HG02885 (cell line): ENCODE results near the gene NGEF.
"Not testable (repeated sequence)": the region's sequence is repeated elsewhere in the genome, so short reads cannot be mapped to it uniquely, and the experiment has no call there.

Experiments
- ATAC-seq: cut with Tn5 transposase; IDR thresholded peaks from one replicate; pipeline ENCODE4 v1.9.1; 2021; ENCODE audit warnings: mild to moderate bottlenecking; ENCODE audit not compliant: unreplicated experiment, poor library complexity

Gene NGEF

DNA sequence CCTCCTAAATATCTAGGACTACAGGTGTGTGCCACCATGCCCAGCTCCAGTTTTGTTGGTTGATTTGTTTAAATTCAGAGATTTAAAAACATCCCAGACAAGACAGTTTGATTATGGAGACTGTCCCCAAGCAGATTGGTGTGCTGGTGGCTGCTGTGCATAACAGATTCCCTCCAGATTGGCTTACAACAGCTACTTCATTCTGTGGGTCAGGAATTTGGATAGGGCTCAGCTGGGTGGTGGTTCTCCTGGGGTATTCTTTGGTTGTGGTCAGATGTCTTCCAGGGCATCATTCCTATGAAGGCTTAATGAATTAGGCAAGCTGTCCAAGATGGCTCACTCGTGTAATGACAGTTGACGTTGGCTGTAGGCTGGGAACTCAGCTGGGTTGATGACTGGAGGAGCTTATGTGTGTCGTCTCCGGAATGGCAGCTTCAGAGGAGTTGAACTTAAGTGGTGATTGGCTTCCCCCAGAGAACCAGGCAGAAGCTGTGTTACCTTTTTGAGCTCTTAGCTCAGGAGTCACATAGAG lies 153.6 kb downstream of the NGEF start:
- no peak for ATAC-seq

DNA sequence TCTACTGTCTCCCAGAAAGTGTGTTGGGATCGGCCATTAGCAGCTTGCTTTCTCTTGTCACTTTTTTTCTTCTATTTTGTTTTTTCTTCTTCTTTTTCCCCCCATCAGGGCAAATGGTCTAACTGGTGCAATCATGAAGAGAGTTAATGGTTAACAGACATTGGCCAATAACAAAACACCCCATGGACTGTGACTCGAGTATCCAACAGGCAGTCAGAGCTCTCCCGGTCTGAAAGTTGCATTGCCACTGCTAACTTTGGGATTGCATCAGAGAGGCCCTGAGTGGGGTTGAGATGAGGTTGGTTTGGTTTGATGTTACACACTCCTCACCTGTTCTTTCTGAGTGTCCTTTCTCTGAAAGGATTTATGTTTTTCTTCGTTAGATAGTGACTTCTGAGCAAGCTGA lies 155.9 kb downstream of the NGEF start:
- no peak for ATAC-seq

DNA sequence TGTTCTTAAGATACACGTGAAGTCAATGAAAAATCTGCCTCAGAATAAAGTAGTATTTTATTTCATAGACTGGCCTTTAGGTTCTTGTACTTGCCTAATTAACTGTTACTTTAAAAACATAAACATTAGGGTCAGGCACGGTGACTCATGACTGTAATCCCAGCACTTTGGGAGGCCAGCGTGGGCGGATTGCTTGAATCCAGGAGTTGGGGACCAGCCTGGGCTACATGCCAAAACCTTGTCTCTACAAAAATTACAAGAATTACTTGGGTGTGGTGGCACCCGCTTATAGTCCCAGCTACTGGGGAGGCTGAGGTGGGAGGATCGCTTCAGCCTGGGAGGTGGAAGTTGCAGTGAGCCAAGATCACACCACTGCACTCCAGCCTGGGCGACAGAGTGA lies 159.0 kb downstream of the NGEF start:
- no peak for ATAC-seq

DNA sequence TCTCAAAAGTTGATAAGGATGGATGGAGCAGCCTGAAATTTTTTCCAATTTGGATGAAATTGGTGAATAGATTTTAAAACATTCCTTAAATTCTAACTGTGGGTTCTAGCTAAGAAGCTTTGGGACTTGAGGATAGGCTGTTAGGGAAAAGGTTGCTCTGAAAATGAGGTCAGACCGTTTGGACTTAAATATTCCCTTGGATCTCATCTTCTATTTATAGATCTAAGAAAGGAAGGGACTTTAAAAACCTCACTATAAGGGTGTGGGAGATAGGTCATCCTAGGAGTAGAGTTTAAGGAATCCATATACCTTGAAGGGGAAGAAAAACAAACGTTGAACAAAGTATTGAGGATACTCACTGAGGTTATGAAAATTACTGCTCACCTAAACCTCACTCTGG lies 160.4 kb downstream of the NGEF start:
- ATAC-seq, result no peak

DNA sequence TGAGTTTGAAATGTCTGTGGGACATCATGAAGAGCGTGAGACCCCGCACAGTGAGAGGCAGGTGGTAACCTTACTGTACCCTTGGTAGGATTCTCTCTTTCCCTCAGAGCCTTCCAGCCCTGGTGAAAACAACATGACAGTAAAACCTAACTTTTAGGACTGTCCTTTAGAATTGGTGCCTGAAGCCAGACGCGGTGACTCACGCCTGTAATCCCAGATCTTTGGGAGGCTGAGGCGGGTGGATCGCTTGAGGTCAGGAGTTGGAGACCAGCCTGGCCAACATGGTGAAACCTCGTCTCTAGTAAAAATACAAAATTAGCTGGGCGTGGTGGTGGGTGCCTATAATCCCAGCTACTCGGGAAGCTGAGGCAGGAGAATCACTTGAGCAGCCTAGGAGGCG lies 161.0 kb downstream of the NGEF start:
- ATAC-seq, result not testable (repeated sequence)

DNA sequence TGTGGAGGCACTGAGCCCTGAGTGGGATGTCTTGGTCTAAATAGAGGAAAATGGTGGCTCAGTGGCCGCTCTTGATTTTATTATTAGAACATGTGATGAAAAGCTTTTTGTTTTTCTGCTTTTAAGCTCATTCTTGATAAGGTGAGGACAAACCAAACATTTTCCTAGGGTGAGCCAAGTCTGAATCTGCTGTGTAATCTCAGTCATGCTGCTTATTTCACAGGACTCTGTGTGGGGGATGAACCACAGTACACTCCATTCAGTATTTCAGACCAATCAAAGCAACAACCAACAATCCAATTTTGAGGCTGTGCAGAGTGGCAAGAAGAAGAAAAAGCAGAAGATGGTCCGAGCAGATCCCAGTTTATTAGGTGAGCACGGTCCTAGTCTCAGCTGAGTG lies 163.0 kb downstream of the NGEF start:
- no peak for ATAC-seq

DNA sequence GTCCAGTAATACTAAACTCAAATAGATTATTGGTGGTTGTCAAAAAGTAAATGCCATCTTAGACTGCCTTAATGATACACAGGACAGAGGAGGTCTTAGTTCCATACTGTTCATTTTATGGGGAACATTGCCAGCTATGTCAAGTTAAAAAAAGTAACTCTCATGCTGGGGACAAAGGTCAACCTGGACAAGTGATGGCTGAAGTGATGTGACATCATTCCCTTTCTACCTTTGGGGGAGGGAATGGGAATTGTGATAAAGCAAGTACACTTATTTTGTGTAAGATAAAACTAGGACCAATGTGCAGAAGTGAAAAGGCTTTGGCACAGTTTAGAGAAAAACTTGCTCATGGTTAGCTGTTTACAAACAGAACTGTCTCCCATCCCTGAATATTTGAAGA lies 167.0 kb downstream of the NGEF start:
- no peak for ATAC-seq

DNA sequence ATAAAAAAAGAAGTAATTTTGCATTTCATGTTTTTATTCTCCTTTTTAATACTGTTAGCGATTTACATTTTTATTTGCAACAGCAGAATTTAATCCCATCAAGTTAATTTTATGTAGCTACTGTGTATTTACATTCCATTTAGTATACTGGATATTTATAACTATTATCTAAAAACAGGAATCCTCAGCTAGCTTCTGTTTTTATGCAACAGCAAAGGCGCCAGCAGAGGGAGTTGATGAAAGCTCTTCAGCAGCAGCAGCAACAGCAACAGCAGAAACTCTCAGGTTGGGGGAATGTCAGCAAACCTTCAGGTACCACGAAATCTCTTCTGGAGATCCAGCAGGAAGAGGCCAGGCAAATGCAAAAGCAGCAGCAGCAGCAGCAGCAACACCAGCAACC lies 169.2 kb downstream of the NGEF start:
- ATAC-seq, result no peak

DNA sequence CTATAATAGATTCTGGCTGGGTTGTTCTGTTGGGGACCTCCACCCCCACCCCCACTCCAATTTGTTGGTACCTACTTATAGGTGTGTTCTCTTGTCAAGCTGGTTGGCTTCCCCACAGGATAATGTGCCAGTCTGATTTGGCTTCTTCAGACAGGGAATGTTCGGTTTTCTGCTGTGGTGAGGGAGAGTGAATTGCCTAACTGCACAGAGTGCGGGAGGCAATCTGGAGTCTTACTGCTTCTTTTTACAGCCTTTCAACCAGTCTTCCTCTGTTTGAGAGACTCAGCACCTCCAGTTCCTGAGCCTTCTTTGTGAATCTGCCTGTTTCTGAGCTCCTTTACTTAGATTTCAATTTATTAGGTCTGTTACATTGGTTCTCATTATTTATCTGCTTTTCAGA lies 170.4 kb downstream of the NGEF start:
- ATAC-seq, result no peak

DNA sequence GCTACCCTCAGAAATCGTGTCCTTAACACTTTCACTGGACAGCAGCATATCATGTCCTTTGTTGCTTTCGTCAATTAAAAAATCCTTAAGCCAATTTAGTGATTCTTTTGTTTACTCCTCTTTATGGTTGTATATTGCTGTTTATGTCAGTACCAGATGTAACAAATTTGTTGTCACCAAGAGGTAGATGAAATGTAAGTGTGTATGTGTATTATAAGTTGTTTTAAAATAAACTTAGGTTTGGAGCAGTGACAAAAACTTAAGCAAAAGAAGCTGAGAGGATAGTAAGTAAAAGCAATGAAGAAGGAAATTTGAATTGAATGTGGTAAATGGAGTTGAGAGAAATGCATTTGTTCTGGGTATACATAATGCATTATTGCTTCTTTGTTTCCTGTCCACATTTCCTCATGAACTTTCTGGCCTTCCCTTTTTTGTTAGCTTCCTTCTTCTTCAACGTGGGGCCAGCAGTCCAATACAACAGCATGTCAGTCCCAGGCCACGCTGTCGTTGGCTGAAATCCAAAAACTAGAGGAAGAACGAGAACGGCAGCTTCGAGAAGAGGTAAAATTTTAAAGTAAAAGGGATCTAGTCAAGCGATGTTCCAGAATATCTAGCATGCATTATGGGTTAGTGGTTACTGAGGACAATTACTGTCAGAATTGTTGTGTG lies 173.5 kb downstream of the NGEF start:
- no peak for ATAC-seq

DNA sequence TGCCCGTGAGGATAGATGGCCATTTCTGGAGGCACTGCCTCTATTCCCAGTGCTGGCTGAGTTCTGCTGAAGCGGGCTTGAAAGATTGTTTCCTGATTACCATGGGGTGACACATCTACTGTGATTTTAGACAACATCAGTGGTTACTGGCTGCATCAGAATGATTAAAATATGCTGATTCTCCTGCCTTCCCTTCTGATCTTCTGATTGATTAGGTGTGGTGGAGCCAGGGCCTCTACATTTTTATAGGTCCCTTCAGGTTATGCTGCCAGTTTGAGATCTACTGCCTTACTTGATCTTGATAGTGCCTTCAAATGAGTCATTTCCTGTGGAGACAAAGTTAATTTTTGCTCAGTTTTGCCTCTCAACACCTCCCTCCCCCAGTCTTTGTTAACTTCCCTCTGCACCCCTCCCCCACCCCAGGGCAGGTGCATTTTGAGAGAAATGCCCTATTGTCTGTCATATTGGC lies 174.6 kb downstream of the NGEF start:
- ATAC-seq, result no peak

DNA sequence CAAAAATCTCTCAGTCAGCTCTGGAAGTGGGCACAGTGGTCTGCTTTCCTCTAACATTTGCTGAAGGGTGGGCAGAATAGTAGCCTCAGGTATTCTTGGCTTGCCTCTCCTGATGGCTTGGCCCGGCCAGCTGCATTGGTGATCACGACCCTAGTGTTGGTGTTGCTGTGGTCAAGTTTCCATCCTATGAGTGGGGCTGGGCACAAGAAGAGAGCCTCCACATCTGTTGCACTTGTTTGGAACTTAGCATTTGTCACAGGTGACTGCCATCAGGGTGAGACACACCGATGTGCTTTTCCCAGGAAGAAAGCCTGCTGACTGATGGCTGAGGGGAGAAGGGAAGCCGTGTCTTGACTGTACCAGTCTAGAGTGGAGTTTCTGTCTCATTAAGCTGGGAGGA lies 176.1 kb downstream of the NGEF start:
- ATAC-seq, result no peak

DNA sequence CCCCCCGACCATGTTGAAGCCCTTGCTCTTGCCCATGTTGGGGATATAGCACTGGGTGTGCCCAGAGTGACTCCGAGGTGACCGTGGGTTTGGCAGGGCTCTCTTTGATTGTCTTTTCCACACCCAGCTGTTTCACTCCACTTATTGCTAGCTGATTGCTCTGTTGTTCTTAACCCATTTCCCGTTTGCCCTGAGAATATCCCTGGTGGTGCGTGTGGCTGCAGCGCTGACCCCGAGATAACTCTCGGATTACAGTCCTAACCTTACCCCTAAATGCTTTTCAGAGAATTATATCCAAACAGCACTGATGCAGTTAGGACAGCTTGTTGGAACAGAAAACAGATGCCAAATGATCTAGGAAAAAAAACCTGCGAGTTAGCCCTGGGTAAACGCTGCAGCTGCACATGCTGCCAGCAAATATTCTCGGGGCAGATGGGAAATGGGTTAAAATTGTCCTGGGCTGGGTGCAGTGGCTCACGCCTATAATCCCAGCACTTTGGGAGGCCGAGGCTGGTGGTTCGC lies 177.3 kb downstream of the NGEF start:
- no peak for ATAC-seq

DNA sequence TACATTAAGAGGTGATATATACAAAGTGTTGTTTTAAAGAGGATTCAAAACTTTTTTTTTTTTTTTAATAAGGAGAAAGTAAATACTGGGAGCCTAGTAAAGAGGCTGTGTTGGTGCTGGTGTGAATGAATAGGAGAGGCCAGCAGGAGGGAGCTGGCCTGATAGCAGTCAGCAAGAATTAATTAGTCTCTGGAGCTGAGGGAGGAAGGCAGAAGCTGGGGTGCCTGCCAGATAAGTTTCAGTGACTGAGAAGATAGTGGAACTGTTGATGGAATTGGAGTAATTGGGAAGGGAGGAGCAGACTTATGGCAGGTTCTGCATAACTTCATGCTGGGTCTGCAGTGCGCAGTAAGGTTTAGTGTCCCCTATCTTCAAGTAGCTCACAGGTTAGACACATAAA lies 179.2 kb downstream of the NGEF start:
- ATAC-seq, result no peak

DNA sequence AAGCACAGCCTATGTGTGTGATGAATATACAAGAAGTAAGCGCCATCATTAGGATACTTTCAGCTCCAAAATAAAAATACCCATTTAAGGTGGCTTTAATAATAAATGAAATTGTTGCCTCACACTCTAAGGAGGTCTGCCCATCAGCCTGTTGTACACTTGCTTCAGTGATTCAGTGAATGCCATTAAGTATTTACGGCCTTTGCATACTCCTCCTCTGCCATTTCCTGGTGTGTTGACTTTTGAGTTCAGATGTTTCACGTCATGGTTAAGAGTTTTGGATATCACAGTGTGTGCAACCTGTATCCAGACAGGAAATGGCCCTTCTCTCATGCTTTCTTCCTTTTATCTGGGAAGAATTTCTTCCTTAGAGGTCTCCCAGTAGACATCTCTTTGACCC lies 181.6 kb downstream of the NGEF start:
- ATAC-seq, result no peak

DNA sequence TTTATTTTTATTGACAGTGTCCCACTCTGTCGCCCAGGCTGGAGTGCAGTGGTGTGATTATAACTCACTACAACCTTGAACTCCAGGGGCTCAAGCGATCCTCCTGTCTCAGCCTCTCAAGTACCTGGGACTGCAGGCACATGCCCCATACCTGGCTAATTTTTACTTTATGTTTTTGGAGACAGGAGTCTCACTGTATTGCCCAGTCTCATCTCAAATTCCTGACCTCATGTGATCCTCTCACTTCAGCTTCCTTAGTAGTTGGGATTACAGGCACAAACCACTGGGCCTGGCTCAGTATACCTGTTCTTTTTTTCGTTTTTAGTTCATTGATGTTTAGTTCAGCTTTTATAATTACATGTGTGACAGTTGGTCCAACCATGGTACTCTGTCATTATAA lies 183.1 kb downstream of the NGEF start:
- no peak for ATAC-seq
